SK-N-MC (cell line): ENCODE data around the gene DAB2IP.

Experiments
- EZH2 ChIP-seq: fragments of 200-600 bp; sonication (generic); IDR thresholded peaks from one replicate; pipeline ENCODE4 v1.6.1; 2017; ENCODE audit warnings: antibody characterized with exemption
- FOXP2 ChIP-seq: optimal IDR thresholded peaks from 2 replicates; pipeline ENCODE3; 2011; ENCODE audit warnings: mild to moderate bottlenecking, moderate library complexity; ENCODE audit not compliant: insufficient read depth; ENCODE audit errors: extremely low read length, control extremely low read depth
- POLR2AphosphoS5 ChIP-seq: IDR thresholded peaks from 2 replicates; pipeline ENCODE4 v1.6.1; 2012; ENCODE audit warnings: mild to moderate bottlenecking, low read depth, low read length, borderline replicate concordance

GRCh38 chr9:121699571-121700164 is 48.2 kb downstream of the DAB2IP start:
- TF ChIP-seq POLR2AphosphoS5: no peak
- TF ChIP-seq EZH2: no peak
- TF ChIP-seq FOXP2: no peak
